Endothelial cell of umbilical vein (primary cell): Measurements from ENCODE around the gene KBTBD13. TPM values are rescaled to one million over a fixed set of nuclear protein-coding genes. Genes with fewer than 3 reads are reported as not detected.
A peak's percentile ranks its signal among the peaks of the same experiment; 100 is the strongest.

Source experiments
- BruUV-seq: library from RNA; stranded (reverse); fragments of 400-500 nt; replicated peaks from 2 replicates; lab custom pipeline; 2021; lab: Mats Ljungman, UMichigan
- CTCF ChIA-PET: fragments of 300-600, 350-600 bp; sonication (Branson Sonifier 250); formaldehyde crosslinking; loops from one replicate; lab custom pipeline; 2021; ENCODE audit warnings: antibody characterized with exemption, inconsistent platforms; lab: Charles Lee
- POLR2A ChIA-PET: fragments of 300-600, 350-600 bp; sonication (Branson Sonifier 250); formaldehyde crosslinking; loops from one replicate; lab custom pipeline; 2021; ENCODE audit warnings: antibody characterized with exemption, inconsistent platforms; lab: Charles Lee
- DNase-seq: peaks from one replicate; pipeline ENCODE4 v3.0.0-alpha.2; 2011; ENCODE audit warnings: low read depth, low spot score
- FAIRE-seq: peaks from 2 replicates; lab custom pipeline; 2011; peaks lifted over from hg19 to GRCh38; lab: Jason Lieb, UNC
- H2AFZ ChIP-seq: 2 replicates; pipeline ENCODE4 v1.6.0; 2012; ENCODE audit warnings: low read depth, low read length, control low read depth, inconsistent platforms
- H3K27ac ChIP-seq: 2 replicates; pipeline ENCODE4 v1.5.1; 2011; ENCODE audit warnings: low read depth, mild to moderate bottlenecking, control low read depth, low read length, moderate library complexity; ENCODE audit not compliant: insufficient read depth
- H3K27me3 ChIP-seq, 2 experiments: 2 replicates each; pipeline versions ENCODE4 v1.6.0 to v1.6.1; 2011; ENCODE audit warnings: low read length in 2 of 2, mixed read lengths in 1 of 2; ENCODE audit not compliant: control insufficient read depth in 2 of 2, insufficient read depth in 2 of 2
- H3K36me3 ChIP-seq, 2 experiments: 2 replicates in 1 of 2; 3 replicates in 1 of 2; pipeline ENCODE4 v1.5.1; 2011; ENCODE audit warnings: low read length in 2 of 2, mild to moderate bottlenecking in 1 of 2, moderate library complexity in 1 of 2; ENCODE audit not compliant: control insufficient read depth in 2 of 2, insufficient read depth in 2 of 2; ENCODE audit errors: extremely low read depth in 1 of 2
- H3K4me1 ChIP-seq: 3 replicates; pipeline ENCODE4 v1.5.1; 2011; ENCODE audit warnings: mild to moderate bottlenecking, low read length; ENCODE audit not compliant: control insufficient read depth, insufficient read depth; ENCODE audit errors: extremely low read depth
- H3K4me2 ChIP-seq: 2 replicates; pipeline ENCODE4 v1.6.1; 2011; ENCODE audit warnings: low read length, control low read depth, mixed read lengths; ENCODE audit not compliant: insufficient read depth
- H3K4me3 ChIP-seq, 3 experiments: fragments of 200-600 bp in 1 of 3; sonication (generic), shearing (Covaris generic) in 1 of 3; replicated peaks in 1 of 3; 2 replicates each; pipeline ENCODE4 v1.5.1; 2011 to 2016; ENCODE audit warnings: control low read depth in 3 of 3, low read length in 3 of 3, mild to moderate bottlenecking in 2 of 3, inconsistent platforms in 1 of 3, low read depth in 1 of 3, moderate library complexity in 1 of 3; ENCODE audit not compliant: insufficient read depth in 1 of 3
- H3K79me2 ChIP-seq: 2 replicates; pipeline ENCODE4 v1.6.0; 2012; ENCODE audit warnings: low read length, inconsistent platforms; ENCODE audit not compliant: control insufficient read depth, insufficient read depth
- H3K9ac ChIP-seq: replicated peaks from 2 replicates; pipeline ENCODE3; 2011; ENCODE audit warnings: low read length, control low read depth; ENCODE audit not compliant: insufficient read depth; ENCODE audit errors: extremely low read depth
- H3K9me1 ChIP-seq: replicated peaks from 3 replicates; pipeline ENCODE4 v1.6.0; 2011; ENCODE audit warnings: mild to moderate bottlenecking, low read length; ENCODE audit not compliant: control insufficient read depth, insufficient read depth; ENCODE audit errors: extremely low read depth
- H3K9me3 ChIP-seq: replicated peaks from 2 replicates; pipeline ENCODE4 v1.5.1; 2012; ENCODE audit warnings: low read length, inconsistent platforms; ENCODE audit not compliant: control insufficient read depth, insufficient read depth
- H4K20me1 ChIP-seq: replicated peaks from 2 replicates; pipeline ENCODE3; 2011; ENCODE audit warnings: mild to moderate bottlenecking, low read length; ENCODE audit not compliant: control insufficient read depth, insufficient read depth; ENCODE audit errors: extremely low read depth
- EZH2 ChIP-seq: IDR thresholded peaks from 2 replicates; pipeline ENCODE4 v1.6.1; 2012; ENCODE audit warnings: borderline replicate concordance, low read depth, mild to moderate bottlenecking, moderate library complexity, low read length, inconsistent platforms; ENCODE audit not compliant: severe bottlenecking
- FOS ChIP-seq: IDR thresholded peaks from 2 replicates; pipeline ENCODE4 v1.6.1; 2011; ENCODE audit warnings: mild to moderate bottlenecking, low read length, moderate library complexity, borderline replicate concordance; ENCODE audit not compliant: insufficient read depth
- POLR2A ChIP-seq: IDR thresholded peaks from 2 replicates; pipeline ENCODE4 v1.6.1; 2012; ENCODE audit warnings: low read depth, mild to moderate bottlenecking, control low read depth, low read length
- POLR2AphosphoS5 ChIP-seq: IDR thresholded peaks from 2 replicates; pipeline ENCODE4 v1.6.1; 2012; ENCODE audit warnings: low read depth, mild to moderate bottlenecking, control low read depth, low read length, moderate library complexity; ENCODE audit not compliant: insufficient read depth
- dilution Hi-C: fragments of 300-500 bp; cut with MboI; formaldehyde crosslinking; loops from one replicate; pipeline ENCODE4 v1.15.0; 2019; ENCODE audit warnings: low sequenced_read_pairs; ENCODE audit not compliant: extremely low pct_ligation_motif_present
- intact Hi-C: fragments of 100-400 bp; cut with micrococcal nuclease; formaldehyde crosslinking; loops from one replicate; pipeline ENCODE4 v1.10.0; 2022
- polyA plus RNA-seq, 4 experiments: library from polyadenylated mRNA; depleted of rRNA in 3 of 4; stranded (reverse) in 3 of 4; unstranded in 1 of 4; fragments of >200 nt; gene quantifications; 2 replicates each; pipeline versions ENCODE4 v1.2.1 to v1.2.3, GENCODE V29; 2011 to 2012; ENCODE audit warnings: missing spikeins in 1 of 4
- total RNA-seq: library from RNA; stranded (reverse); gene quantifications from 2 replicates; pipeline ENCODE4 v1.2.3, GENCODE V29; 2021
- TF ChIP-seq, protein P1 (sequence below), 2 donors: IDR thresholded peaks; 1 replicate in 1 of 2; 2 replicates in 1 of 2; pipeline ENCODE4 v1.5.1; 2011; ENCODE audit warnings: low read length in 2 of 2, mild to moderate bottlenecking in 2 of 2, moderate library complexity in 2 of 2, control low read depth in 1 of 2, inconsistent platforms in 1 of 2, low read depth in 1 of 2; ENCODE audit not compliant: insufficient read depth in 1 of 2; ENCODE audit errors: extremely low read depth in 1 of 2

The KBTBD13 gene
- total and polyA plus RNA-seq, 2 donors (not counting 3 experiments of a cell fraction or from before 2014, with no cell fraction given) = not detected

DNA sequence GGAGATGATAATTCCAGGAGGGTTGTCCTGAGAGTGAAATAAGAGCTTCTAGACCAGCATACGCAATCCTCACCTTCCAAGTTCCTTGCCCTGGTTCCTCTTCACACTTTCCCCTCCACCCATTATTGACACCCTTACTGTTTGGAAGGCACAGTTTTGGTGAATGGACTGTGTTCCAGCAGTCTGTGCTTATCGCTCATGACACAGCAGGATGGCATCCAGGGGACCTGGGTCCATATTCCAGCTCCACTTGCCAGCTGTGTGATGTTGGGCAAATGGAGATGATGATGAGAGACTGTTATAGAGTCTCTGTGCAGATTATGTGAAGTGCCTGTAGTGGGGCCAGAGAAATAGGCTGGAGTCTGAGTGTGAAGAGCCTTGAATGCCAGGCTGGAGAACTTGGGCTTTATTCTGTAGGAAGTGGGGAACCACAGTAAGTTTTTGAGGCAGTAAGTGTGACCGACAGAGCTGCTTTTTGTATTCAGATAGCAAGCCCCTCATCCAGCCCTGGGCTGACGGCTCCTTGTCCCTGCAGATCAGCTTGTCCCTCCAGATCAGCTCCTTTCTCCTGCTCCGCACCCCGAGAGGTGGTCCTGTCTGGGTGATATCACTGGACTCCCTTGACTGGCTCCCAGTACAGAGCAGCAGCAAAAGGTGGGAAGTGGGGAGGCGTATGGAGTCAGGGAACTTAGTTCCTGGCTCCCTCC, 8.1 kb downstream of the KBTBD13 start:
- no peak overlapping the region for H3K9ac ChIP-seq
- H3K4me3 ChIP-seq = no peak overlapping the region
- no peaks in the 10 kb centered on the region for H3K9me1 ChIP-seq
- FAIRE-seq (no peak), DNase-seq (no peak)
- BruUV-seq = no TSS peak
- H4K20me1 ChIP-seq = no peaks in the 10 kb centered on the region
- no peak overlapping the region for H3K27ac ChIP-seq
- H3K4me1 ChIP-seq = no peaks in the 10 kb centered on the region
- POLR2A ChIA-PET = no interaction called here
- intact Hi-C loops = no loop called here
- no peak overlapping the region for H3K4me2 ChIP-seq
- no peaks in the 10 kb centered on the region for H3K36me3 ChIP-seq
- H3K79me2 ChIP-seq = no peaks in the 10 kb centered on the region
- CTCF ChIA-PET = interaction anchor here (1.0 to 8.8 kb wide), 9 partner anchors 11 to 51 kb away, joined by 3 to 64 read pairs (median 5); no protein-coding TSS in a partner anchor
- peaks cover 31 to 33% of the 10 kb centered on the region in 2 experiments for H3K27me3 ChIP-seq
- no peak for TF ChIP-seq FOS
- TF ChIP-seq POLR2AphosphoS5 = no peak
- no peak for TF ChIP-seq POLR2A
- TF ChIP-seq, protein P1, sequence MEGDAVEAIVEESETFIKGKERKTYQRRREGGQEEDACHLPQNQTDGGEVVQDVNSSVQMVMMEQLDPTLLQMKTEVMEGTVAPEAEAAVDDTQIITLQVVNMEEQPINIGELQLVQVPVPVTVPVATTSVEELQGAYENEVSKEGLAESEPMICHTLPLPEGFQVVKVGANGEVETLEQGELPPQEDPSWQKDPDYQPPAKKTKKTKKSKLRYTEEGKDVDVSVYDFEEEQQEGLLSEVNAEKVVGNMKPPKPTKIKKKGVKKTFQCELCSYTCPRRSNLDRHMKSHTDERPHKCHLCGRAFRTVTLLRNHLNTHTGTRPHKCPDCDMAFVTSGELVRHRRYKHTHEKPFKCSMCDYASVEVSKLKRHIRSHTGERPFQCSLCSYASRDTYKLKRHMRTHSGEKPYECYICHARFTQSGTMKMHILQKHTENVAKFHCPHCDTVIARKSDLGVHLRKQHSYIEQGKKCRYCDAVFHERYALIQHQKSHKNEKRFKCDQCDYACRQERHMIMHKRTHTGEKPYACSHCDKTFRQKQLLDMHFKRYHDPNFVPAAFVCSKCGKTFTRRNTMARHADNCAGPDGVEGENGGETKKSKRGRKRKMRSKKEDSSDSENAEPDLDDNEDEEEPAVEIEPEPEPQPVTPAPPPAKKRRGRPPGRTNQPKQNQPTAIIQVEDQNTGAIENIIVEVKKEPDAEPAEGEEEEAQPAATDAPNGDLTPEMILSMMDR (IDR thresholded peaks at IDR 0.05; ENCODE audit: extremely low read depth in 1 of 2, insufficient read depth in 1 of 2, low read depth in 1 of 2, low read length in 2 of 2) = no peak
- TF ChIP-seq EZH2 = peak; percentile 31
- dilution Hi-C loops = no loop called here
- no peaks in the 10 kb centered on the region for H3K9me3 ChIP-seq
- no peak overlapping the region for H2AFZ ChIP-seq
